Brain microvascular endothelial cell (primary cell): Measurements from ENCODE around the gene HSPA4L.

Experiments used
- DNase-seq: peaks from one replicate; pipeline ENCODE4 v3.0.0-alpha.2; 2020
- H3K27ac ChIP-seq: fragments of 250-450 bp; sonication (Bioruptor Pico); 2 replicates; pipeline ENCODE4 v1.5.1; 2020; ENCODE audit warnings: mild to moderate bottlenecking, moderate library complexity
- H3K27me3 ChIP-seq: fragments of 250-450 bp; sonication (Bioruptor Pico); replicated peaks from 2 replicates; pipeline ENCODE4 v1.5.1; 2020; ENCODE audit warnings: mild to moderate bottlenecking
- H3K36me3 ChIP-seq: fragments of 250-450 bp; sonication (Bioruptor Pico); replicated peaks from 2 replicates; pipeline ENCODE4 v1.5.1; 2020; ENCODE audit warnings: mild to moderate bottlenecking
- H3K4me3 ChIP-seq: 2 replicates; pipeline ENCODE4 v1.5.1; 2011; ENCODE audit warnings: low read depth, mild to moderate bottlenecking, control low read depth, low read length, moderate library complexity
- in situ Hi-C: cut with HindIII; loops from 2 replicates; pipeline ENCODE4 v1.10.0; 2017; ENCODE audit warnings: low sequenced_read_pairs, low pct_ligation_motif_present
- TF ChIP-seq, protein P1 (sequence below): IDR thresholded peaks from 2 replicates; pipeline ENCODE4 v1.5.1; 2011; ENCODE audit warnings: low read depth, mild to moderate bottlenecking, moderate library complexity, low read length, control low read depth, inconsistent platforms; ENCODE audit errors: missing control alignments

Gene HSPA4L

DNA sequence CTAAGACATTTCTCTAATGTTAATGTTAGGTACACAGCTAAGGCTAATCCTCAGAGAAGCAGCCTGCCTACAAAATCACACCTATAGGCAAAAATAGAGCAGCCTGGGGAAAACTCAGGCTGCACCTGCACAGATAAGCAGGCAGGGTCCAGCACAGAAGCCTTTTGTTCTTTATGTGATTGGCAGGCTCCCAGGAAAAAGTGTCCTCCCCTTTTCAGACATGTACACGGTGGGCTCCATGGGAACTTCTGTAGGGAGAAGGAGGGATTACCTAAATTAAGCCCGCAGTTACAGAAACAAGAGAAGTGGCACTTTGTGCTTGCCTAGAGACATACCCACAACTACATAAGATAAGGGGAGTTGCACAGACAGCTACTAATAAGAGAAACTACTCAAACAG is 4.0 kb upstream of the HSPA4L start:
- no peaks in the 10 kb centered on the region for H3K36me3 ChIP-seq
- H3K4me3 ChIP-seq = no peak overlapping the region
- no peak overlapping the region for H3K27ac ChIP-seq
- no peaks in the 10 kb centered on the region for H3K27me3 ChIP-seq
- TF ChIP-seq, protein P1, sequence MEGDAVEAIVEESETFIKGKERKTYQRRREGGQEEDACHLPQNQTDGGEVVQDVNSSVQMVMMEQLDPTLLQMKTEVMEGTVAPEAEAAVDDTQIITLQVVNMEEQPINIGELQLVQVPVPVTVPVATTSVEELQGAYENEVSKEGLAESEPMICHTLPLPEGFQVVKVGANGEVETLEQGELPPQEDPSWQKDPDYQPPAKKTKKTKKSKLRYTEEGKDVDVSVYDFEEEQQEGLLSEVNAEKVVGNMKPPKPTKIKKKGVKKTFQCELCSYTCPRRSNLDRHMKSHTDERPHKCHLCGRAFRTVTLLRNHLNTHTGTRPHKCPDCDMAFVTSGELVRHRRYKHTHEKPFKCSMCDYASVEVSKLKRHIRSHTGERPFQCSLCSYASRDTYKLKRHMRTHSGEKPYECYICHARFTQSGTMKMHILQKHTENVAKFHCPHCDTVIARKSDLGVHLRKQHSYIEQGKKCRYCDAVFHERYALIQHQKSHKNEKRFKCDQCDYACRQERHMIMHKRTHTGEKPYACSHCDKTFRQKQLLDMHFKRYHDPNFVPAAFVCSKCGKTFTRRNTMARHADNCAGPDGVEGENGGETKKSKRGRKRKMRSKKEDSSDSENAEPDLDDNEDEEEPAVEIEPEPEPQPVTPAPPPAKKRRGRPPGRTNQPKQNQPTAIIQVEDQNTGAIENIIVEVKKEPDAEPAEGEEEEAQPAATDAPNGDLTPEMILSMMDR = no peak
- in situ Hi-C loops = no loop called here
- DNase-seq = no peak

DNA sequence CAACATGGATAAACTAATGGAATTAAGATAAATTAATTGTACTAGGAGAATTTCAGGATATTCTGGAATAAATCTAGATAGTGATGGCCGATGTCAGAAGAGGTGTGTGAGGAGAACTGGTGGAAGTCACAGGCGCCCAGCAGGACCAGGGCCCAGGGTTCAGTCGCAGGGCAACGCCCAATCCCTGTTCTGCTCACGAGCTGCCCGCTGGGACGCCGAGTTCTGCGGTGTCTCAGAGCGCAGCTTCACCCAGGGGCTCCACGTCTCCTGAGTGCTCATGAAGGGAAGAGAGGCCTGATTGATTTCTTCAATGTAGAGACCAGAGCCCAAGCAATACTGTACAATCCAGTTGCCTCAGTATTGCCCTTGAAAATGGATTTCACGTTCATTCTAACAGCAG is 1.5 kb upstream of the HSPA4L start:
- in situ Hi-C loops = no loop called here
- TF ChIP-seq, protein P1 = no peak
- no peaks in the 10 kb centered on the region for H3K36me3 ChIP-seq
- no peak overlapping the region for H3K27ac ChIP-seq
- no peaks in the 10 kb centered on the region for H3K27me3 ChIP-seq
- DNase-seq = no peak
- no peak overlapping the region for H3K4me3 ChIP-seq

DNA sequence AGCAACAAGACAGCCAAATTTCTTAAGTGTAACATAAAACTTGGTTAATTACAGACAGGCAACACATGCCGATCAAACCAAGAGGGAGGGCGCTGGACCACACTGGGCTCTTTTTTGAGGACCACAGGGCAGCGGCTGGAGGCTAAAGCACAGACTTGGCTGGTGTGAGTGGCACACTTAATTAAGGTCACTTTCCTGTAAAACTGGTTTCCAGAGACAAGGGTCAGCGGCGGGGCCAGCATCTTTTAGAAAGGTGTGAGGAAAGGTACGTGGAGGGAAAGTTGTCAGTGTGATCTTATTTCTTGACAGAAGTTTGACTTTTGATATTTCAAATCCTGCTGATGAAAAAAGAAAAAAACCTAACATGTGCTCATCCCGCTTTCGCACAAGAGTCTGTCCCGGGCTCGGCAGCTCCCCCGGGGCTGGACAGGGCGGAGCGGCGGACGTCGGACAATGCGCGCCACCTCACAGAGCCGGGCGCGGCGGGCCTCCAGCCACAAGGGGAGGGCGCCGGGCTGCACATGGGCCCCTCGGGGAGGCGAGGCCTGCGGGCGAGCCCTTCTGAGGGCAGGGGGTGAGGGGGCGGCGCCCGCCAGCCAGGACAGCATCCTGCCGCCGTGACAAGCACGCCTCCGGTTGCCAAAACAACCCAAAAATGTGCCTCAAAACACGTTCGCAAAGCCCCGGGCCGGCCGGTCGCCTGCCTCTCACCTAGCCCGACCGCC is 660 bp upstream of the HSPA4L start:
- peak overlapping the region; percentile 76 for H3K4me3 ChIP-seq
- no peaks in the 10 kb centered on the region for H3K27me3 ChIP-seq
- TF ChIP-seq, protein P1 = no peak
- peak overlapping the region; percentile 21 for H3K27ac ChIP-seq
- H3K36me3 ChIP-seq = no peaks in the 10 kb centered on the region
- no peak for DNase-seq
- in situ Hi-C loops = no loop called here

DNA sequence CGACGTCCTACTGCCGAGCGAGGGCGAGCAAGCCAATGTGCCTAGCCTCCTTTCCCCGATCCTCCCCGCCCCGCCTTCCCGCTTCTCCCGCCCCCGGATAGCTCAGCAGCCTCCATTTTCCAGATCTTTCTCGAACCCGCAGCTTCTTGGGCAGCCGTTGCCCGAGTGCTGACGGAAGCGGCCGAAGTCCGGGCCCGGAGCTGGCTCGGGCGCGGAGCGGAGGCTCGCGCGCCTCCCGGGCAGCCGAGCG is 172 bp upstream of the HSPA4L start:
- Histone ChIP-seq H3K4me3 (peak overlapping the region; percentile 76), H3K27me3 (no peaks in the 10 kb centered on the region), H3K27ac (peak overlapping the region; percentile 21), H3K36me3 (no peaks in the 10 kb centered on the region)
- peak; percentile 77 for DNase-seq
- TF ChIP-seq, protein P1 = no peak
- in situ Hi-C loops = no loop called here

DNA sequence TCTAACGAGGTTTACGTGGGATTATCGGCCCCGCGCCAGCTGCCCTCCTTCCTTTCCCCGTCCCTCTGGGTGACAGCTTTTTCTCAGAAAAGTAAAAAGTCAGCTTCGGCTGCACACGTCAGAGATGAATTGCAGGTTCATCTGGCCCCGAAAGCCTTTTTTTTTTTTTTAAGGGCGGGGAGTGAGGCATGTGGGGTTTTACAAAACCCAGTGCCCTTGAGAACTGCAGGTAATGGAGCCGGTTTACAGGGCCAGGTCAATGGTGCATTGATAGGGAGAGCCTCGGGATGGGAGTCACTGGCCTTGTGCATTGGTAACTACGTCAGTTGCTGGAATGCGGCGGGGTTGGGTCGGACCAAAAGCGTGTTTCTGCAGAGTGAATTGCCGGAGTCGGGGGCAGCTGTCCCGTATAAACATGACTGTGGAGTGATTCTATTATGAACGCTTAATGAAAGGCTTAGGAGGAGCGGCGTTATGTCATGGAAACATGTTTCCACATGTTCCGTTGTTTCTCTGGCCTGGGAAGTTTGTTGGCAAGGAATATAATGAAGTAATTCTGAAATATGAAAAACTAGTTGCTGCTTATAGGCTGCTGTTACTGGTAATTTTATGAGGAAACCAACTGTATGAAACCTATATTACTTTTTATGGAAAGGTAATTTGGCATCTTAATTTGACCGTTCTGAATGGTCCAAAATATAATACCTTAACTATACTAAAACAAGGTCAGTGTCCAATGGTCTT is 1.1 kb downstream of the HSPA4L start:
- Histone ChIP-seq H3K27ac (no peak overlapping the region), H3K36me3 (no peaks in the 10 kb centered on the region), H3K27me3 (no peaks in the 10 kb centered on the region), H3K4me3 (peak overlapping the region; percentile 76)
- in situ Hi-C loops = no loop called here
- TF ChIP-seq, protein P1 = no peak
- peak; percentile 54 for DNase-seq
